ENCODE data around the gene AGO1. TPM values are rescaled to one million over a fixed set of nuclear protein-coding genes. Genes with fewer than 3 reads are reported as not detected.

The AGO1 gene
- 10 to 100 TPM in 1 of 2 donors, 1 to 10 TPM in 1; 5.6 to 13.2 TPM for total RNA-seq

- DNase-seq (peak; percentile 95 to 96 (median 95)), ATAC-seq (peak; percentile 95)
- intact Hi-C loops (cut with DNase I) = no loop called here
- WGBS, 2 donors = 2% methylated on average over 9 to 38 of the region's 58 CpGs
- H3K27me3 ChIP-seq = no peaks in the 10 kb centered on the region
- no peaks in the 10 kb centered on the region for H3K9me3 ChIP-seq
- H3K4me1 ChIP-seq = peaks cover 30% of the 10 kb centered on the region
- peak within 1 kb of the TSS; percentile 87 to 97 for H3K4me3 ChIP-seq
- no peaks in the 10 kb centered on the region for H3K36me3 ChIP-seq (replicated peaks in 1 of 2; ENCODE audit: insufficient read depth in 1 of 2, low read depth in 2 of 2)
- TF ChIP-seq CTCF (IDR thresholded peaks at IDR 0.05) (peak; percentile 95 to 99 (median 98)), POLR2A (IDR thresholded peaks at IDR 0.05) (peak; percentile 51 to 65 (median 63))
- peak within 1 kb of the TSS; percentile 66 to 85 (median 75) for H3K27ac ChIP-seq
Observed at GRCh38 chr1:35882945-35883634, at the start of gene AGO1. AGO1 (plus strand) TSS chr1:35883209; CDS start chr1:35883422, 213 bp downstream.

GRCh38 chr1:35833395-35833794 is 49.6 kb upstream of the AGO1 start:
- no peak for ATAC-seq
- TF ChIP-seq CTCF (IDR thresholded peaks at IDR 0.05) (no peak), POLR2A (IDR thresholded peaks at IDR 0.05) (no peak)
- Histone ChIP-seq H3K4me3 (no peak overlapping the region), H3K27ac (no peak overlapping the region), H3K27me3 (no peaks in the 10 kb centered on the region), H3K4me1 (no peaks in the 10 kb centered on the region), H3K9me3 (no peaks in the 10 kb centered on the region), H3K36me3 (replicated peaks in 1 of 2; ENCODE audit: insufficient read depth in 1 of 2, low read depth in 2 of 2) (peaks cover 4 to 19% of the 10 kb centered on the region in 2 donors)
- intact Hi-C loops (cut with DNase I) = no loop called here
- no peak for DNase-seq
- WGBS, 2 donors = 83 to 100% methylated on average over 2 of the region's 2 CpGs

GRCh38 chr1:35834218-35834617 is 48.8 kb upstream of the AGO1 start:
- intact Hi-C loops (cut with DNase I) = no loop called here
- Histone ChIP-seq H3K36me3 (replicated peaks in 1 of 2; ENCODE audit: insufficient read depth in 1 of 2, low read depth in 2 of 2) (peaks cover 4 to 17% of the 10 kb centered on the region in 2 donors), H3K27me3 (no peaks in the 10 kb centered on the region), H3K27ac (no peak overlapping the region), H3K4me1 (no peaks in the 10 kb centered on the region), H3K9me3 (no peaks in the 10 kb centered on the region), H3K4me3 (no peak overlapping the region)
- no peak for DNase-seq
- TF ChIP-seq POLR2A (IDR thresholded peaks at IDR 0.05) = no peak
- no peak for TF ChIP-seq CTCF (IDR thresholded peaks at IDR 0.05)
- no peak for ATAC-seq
- 90 to 97% methylated on average over 2 of the region's 2 CpGs for WGBS, 2 donors

- peaks cover 8 to 16% of the 10 kb centered on the region in 2 donors for H3K36me3 ChIP-seq (replicated peaks in 1 of 2; ENCODE audit: insufficient read depth in 1 of 2, low read depth in 2 of 2)
Observed at GRCh38 chr1:35835398-35835797, 47.6 kb upstream of the AGO1 start.

More at GRCh38 chr1:35835398-35835797, 47.6 kb upstream of the AGO1 start:
- Histone ChIP-seq H3K27me3 (no peaks in the 10 kb centered on the region), H3K27ac (no peak overlapping the region), H3K4me1 (no peaks in the 10 kb centered on the region), H3K4me3 (no peak overlapping the region), H3K9me3 (no peaks in the 10 kb centered on the region)
- no peak for ATAC-seq
- TF ChIP-seq CTCF (IDR thresholded peaks at IDR 0.05) (no peak), POLR2A (IDR thresholded peaks at IDR 0.05) (no peak)
- 77 to 84% methylated on average over 2 of the region's 2 CpGs for WGBS, 2 donors
- no peak for DNase-seq
- intact Hi-C loops (cut with DNase I) = no loop called here
